GM21717 (cell line): Measurements from ENCODE around the gene EVPL.
"Not testable (repeated sequence)": the region's sequence is repeated elsewhere in the genome, so short reads cannot be mapped to it uniquely, and the experiment has no call there.

Experiments used
- ATAC-seq: cut with Tn5 transposase; IDR thresholded peaks from one replicate; pipeline ENCODE4 v1.9.1; 2021; ENCODE audit warnings: mild to moderate bottlenecking, moderate library complexity; ENCODE audit not compliant: unreplicated experiment

Gene EVPL

DNA sequence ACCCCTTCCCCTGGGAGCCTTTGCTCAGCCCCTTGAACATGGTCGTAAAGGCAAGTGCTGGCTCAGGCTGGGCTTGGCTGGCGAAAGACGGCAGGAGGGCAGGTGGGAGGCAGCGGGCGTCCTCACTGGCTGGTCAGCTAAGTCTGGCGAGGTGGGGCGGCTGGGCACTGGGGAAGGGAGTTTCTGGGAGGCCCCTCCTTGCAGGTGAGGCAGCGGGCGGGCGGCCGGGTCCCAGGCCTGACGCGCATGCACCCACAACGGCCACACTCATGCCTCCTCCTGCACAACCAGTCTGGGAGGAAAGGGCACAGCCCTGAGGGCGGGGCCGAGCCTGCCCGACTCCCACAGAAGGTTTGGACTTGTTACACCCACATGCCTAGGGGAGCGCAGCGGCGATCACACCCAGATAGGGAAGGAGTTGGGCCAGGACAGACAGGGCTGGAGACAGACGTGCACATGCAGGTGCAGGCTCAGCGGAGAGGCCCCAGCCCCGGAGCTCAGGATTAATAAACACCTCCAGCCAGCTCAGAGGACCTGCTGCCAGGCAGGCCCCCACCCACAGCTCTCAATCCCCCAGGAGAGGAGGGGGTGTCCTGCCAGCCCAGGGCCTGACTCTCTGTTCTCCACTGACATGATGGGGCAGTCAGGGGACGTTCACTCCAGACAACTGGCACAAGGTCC is at the start of gene EVPL:
EVPL (minus strand) TSS at position 148 of the 681 bp plus-strand sequence; CDS start at position 40, 108 bp downstream.
- ATAC-seq = no peak

DNA sequence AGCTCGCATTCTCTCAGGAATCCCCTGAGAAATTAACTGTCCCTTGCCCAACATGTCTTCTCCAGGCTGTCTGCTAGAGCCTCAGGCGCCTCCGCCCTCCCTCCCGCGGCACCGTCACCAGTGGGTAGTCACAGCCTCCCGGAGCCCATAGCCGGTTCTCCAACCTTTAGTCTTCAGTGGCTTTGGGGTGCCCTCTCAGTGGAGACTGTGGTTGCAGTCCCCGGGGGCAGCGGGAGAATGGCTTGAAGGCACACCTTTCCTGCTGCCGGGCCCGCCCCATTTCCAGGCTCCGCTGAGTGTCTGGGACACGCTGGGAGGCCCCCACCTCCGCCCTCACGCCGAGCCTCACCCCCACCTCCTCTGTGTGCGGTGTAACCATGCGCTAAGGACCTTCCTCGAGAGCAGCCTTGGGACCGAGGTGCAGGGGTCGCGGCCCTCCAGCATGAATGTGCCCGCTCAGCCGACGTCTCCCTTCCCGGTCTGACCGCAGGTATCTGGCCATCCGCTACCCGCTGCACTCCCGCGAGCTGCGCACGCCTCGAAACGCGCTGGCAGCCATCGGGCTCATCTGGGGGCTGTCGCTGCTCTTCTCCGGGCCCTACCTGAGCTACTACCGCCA is 49.1 kb upstream of the EVPL start:
- ATAC-seq = no peak

DNA sequence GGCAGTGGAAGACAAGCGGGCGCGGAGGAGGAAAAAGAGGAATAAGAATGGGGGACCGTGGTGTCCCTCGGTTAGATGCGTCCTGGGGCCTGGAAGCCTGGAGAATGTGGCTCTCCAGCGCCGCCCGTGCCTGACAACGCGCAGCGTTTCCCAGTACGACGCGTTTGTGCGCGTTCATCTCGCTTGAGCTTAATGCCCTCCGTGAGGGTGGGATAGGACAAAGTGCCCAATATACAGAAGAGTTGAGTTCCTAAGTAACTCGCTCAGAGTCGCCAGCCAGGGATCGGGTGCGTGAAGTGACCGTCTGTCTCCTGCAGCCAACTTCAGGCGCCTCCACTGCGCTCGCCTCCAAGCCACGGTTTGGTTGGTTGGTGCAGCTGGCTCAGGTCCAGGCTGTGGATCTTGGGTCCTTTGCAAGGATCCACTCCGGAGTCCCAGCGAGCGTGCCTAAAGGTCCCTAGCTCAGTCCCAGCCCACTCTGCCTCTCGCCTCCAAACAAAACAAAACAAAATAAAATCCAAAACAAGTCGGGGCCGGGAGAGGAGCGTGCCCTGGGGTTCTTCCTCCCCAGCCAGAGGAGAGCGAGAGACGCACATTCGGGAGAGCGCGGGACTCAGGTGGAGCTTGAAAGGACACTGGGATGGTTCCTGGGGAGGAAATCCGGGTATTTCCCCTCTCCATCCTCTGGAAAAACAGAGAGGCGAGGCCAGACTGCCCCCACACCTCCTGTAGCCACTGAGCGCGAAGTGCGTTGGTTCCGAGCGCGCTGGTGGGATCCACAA is 48.4 kb upstream of the EVPL start:
- no peak for ATAC-seq

DNA sequence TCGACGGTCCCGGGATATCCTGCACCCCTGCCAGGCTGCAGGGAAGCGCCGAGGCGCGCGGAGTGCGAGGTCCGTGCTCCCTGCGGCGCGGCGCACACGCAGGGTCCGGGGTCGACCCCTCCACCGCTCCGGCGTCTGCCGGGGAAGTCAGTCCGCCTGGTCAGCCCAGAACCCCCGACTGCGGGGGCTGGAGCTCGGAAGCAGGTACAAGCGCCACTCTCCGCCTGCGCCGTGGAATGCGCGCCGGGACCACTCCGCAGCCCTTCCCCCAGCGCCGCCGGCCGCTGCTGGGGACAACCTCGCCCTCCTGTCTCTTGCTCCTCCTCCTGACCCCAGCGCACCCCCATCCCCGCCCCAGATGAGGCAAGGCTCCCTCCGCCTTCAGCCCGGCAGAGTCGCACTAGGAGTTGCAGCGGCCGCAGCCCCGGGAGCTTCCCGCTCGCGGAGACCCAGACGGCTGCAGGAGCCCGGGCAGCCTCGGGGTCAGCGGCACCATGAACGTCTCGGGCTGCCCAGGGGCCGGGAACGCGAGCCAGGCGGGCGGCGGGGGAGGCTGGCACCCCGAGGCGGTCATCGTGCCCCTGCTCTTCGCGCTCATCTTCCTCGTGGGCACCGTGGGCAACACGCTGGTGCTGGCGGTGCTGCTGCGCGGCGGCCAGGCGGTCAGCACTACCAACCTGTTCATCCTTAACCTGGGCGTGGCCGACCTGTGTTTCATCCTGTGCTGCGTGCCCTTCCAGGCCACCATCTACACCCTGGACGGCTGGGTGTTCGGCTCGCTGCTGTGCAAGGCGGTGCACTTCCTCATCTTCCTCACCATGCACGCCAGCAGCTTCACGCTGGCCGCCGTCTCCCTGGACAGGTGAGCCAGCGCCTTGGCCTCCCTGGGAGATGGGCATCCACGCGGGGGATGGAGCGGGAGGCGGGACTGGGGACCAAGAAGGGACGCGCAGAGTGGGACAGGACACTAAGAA is 47.6 kb upstream of the EVPL start, which contains the start of gene GALR2:
GALR2 (plus strand) TSS at position 392 of the 974 bp plus-strand sequence; CDS start at position 495, 103 bp downstream.
- no peak for ATAC-seq

DNA sequence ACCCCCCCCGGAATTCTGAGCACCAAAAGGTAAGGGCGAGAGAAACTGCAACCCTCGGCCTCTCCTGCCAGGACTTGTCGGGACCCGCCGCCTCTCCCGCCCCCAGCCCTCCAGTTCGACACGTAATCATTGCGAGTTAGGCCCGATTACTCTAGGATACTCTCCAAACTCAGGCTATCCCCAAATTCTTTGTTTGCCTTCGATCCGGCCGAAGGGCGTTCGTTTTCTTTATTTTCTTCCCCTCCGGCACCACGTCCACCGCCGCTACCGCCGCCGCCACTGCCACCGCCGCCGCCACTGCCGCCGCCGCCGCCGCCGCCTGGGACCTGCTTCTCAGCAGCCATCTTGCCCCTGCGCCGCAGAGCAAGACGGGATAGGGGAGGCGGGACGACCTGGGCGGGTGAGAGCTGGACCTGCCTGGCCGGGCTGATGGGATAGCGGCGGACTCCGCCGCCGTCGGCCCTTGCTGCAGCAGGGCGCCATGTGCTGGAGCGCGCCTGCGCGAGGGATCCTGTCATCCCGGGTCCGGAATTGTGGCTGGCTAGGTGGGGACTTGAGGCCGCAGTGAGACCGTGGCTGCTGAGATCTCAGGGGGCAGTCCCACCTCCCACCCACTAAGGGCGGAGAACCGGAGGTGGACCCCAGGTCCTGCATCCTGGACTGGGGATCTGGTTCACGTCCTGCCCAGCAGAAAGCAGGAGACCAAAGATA is 45.2 kb upstream of the EVPL start, which contains the start of gene SRP68:
SRP68 (minus strand) TSS at position 370 of the 711 bp plus-strand sequence; CDS start at position 344, 26 bp downstream.
- ATAC-seq = peak; percentile 83

DNA sequence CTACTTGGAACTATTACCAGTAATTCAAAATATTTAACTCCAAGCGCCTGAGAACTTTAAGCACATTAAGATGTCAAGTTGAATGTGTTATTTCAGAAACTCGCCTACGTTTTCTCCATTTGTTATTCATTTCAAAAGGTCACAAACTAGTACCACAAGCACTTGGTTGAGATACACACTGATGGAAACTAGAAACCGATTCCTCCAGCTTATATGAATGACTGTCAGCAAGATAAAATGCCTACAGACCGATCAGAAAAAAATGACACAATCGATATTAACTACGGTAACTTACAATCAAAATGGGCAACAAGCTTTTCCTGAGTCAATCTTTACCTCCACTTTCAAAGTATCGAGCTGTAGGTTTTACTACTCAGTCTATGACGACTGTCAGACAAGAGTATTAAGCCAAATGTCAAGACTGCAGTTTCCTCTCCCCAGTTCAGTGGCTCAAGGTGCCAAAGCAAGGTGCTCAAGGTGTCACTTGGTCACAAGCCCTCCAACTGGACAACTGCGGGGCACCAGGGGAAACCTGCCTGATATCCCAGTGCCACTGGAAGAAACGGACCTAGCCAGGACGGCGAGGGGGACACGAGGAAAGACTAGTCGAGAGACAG is 44.5 kb upstream of the EVPL start:
- no peak for ATAC-seq

DNA sequence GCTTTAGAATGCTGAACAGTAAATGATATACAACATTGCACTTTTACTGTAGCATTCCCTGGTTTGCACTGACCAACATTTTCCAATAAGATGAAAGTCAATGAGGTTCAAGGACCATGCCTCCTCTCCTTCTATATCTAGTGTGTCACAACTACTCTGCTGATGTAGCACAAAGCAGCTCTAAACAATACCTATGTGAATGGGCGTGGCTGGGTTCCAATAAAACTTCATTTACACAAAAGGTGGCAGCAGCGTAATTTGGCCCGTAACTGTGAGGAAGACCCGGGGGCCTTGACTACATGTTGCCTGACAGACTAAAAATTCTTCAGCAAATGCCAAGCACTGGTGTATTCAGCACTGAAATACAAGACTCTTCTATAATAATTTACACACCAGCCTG is 38.7 kb upstream of the EVPL start:
- no peak for ATAC-seq

DNA sequence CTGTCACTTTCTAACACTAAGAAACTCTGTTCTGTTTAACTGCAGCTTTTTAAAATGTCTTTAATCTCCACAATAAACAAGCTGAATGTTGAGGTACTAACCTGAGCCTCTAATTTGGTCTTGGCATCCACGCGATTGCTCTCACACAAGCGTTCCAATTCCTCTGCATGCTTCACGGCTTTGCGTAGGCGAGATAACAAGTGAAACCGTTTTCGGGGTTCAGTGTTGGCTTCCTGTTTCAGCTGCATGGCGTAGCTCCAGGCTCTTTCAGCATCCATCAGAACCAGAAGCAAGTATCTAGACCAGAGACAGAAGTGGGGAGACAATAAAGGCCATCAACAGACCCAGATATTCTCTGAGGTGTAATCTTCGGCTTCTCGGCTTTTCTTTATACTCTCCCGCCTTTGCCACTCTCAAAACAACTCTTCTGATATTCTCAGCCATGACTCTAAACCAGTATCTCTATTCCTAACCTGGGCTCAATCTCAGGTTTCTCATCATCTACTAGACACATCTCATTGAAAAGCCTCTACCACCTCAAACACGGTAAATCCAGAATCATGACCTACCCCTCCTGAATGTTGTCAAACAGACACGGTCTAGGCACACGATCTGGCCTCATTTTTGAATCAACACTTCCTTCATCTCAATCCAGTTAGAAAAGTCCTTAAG is 36.9 kb upstream of the EVPL start:
- ATAC-seq = no peak

DNA sequence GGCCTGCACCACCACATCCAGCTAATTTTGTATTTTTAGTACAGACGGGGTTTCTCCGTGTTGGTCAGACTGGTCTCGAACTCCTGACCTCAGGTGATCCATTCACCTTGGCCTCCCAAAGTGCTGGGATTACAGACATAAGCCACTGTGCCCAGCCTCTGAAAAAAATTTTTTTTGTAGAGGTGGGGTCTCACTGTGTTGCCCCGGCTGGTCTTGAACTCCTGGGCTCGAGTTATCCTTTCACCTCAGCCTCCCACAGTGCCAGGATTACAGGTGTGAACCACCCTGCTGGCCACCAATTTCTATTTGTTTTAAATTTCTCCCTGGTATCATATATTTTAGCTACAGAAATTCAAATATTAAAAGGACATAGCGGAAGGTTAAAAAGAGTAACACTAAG is 31.2 kb upstream of the EVPL start:
- ATAC-seq = not testable (repeated sequence)

DNA sequence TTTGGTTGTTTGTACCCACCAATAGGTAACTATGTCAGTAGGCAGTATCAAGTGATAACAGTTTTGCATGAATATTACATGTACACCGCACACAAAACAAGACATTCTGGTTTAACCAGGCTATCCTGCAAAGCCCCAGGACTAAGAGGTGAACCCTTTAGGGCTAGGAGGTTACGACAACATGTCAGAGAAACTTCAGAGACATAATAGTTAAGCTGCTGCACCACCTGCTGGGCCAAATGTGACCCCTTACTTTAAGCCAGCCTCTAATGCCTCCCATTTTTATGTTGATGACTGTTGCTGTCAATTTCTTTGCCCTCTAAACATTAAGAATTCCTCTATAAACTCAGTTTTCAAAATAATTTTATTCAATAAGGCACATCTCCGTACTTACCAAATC is 29.8 kb upstream of the EVPL start:
- no peak for ATAC-seq

DNA sequence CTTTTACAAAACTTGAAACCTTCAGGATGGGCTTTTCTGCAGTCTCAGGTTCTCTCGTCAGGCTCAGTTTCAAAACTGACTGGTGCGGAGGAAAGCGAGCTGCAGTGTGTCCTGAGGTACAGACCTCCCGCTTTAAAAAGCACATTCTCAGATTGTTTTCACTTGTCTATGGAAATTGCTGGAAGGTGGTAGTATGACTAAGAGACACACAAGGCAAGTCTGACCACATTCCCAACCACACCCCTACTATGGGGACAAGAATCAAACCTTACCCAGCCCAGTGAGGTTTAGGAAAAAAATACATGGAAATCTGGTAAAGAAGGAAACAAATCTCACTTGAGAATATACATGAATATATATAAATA is 27.0 kb upstream of the EVPL start:
- ATAC-seq = no peak

DNA sequence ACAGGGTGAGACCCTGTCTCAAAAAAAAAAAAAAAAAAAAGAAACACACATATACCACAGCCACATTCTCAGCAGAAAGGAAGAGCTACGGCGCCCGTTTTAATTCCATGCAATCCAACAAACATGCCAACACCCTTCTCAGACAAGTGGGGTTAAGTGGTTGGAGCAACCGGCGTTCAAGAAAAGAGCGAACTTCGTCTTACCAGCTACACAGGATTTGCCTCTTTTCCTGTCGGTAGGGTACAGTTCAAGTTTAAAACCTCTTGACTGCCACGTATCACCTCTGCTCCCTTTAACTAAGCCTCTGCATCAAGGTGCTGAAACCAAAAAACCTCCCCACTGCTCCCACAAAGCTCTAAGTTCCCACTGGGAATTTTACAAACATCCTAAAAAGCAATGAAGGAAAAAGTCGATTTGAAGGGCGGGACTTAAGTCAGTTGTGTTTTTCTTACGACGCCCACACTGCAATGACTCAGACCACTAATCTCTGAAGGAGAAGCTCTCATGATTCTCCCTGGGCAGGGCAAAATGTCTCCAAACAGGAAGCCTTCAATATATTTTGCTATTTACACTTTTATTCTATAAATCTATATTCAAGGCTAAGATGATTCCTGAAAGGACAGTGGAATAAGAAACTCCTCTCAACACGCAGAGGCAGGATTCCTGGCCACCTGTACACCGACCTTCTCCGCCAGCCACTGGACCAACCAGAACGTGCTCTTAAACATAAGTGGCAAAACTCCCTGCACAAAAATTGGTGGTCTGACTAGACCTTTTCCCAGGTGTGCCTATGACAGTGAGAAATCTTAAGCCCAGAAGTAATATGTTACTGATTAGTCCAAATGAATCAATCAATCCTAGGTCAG is 26.4 kb upstream of the EVPL start:
- no peak for ATAC-seq

DNA sequence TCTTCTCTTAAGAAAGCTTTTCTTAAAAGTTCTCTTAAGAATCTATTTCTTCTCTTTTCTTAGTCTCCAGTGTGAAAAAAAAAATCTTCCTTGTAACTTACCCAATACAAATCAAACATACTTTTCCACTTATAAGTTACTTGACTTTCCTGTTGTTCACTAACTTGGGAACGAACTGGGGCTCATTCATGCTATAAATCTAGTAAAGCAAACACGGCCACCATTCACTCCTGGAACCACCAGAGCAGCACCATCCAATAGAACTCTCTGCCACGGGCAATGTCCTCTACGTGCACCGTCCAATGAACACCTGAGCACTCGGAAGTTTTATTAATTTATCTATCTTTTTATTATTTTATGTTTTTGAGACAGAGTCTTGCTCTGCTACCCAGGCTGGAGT is 24.5 kb upstream of the EVPL start:
- no peak for ATAC-seq

DNA sequence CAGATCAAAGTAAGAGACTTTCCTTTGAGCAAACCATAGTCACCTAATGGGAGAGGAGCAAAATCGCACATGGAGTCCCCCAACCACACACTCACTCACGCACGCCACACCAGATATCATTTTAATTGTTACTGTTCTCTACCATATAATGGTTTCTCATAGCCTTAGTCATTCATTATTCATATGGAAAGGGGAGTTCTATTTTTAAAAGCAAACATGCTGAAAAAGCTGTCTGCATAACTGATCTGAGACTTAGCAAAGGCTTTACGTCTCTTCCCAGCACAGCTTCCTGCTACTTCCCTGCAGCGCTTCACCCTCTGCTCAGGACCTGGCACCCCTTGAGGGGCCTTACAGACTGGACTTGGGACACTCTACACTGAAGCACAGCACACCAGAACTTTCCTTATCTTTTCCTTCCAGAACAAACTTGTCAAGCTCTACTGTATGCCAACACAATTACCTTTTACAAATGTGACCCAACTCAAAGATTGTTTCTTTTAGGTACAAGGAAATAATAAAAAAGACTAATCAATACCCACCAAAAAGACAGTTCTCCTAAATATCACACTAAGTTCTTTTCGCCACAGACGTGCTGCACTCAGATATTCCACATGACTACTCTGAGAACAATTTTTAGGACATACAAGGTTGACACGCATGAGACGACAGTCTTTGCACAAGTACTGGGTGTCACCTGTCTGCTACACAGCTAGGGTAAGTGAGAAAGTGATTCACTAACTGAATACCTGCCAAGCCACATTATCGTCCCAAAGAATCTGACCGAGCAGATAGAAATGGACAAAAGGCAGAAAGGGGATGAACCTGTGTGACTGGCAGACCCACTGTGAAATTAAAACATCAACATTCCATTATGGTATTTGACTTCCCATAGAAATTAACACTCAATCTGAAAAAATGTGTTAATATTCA is 23.7 kb upstream of the EVPL start:
- ATAC-seq = no peak

DNA sequence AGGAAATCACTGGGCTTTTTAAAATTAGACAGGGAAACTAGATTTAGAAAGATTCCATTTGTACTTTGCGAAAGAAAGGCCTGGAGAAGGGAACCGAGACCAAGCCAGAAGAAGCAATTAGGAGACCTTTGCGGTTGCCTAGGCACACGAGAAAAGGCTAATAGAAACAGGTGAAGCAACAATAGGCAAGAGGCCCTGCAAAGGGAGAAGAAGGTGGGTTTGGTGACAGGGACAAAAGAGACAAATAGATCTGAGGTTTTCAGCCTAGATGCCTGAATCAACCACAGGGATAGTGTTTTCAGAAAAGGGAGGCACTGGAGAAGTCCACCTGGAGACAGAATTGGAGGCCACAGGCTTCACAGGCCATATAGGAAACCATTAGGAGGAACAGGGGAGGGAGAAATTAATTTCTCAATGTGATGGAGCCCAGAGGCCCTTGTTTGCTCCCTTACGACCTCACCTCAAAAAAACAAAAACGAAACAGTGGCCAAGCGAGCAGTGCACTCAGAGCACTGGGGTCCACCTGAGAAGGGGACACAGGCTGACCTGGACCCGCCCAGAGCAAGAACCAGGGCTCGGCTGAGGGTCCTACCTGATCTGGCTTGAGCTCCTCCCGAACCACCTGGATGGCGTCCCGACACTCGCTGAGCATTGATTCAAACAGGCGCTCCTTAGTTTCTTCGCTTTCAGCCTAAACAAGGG is 22.9 kb upstream of the EVPL start:
- no peak for ATAC-seq

DNA sequence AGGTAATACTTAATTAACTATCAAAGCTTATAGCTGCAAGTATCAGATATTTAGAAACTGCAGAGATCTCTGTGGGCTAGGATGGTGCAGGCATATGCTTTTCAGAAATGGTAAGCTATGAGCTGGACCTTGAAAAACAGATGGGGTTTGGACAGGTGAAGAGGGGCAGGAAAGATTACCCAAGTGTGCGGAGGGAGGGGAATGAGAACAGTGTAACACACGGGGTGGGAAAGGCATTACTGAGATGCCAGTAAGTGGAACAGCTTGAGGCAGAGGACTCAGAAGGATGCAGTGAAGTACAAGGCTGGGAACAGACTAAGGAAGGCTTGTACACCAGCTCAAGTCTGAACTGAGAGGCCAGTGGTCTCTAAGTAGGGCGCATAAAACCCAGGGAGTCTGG is 22.1 kb upstream of the EVPL start:
- ATAC-seq = no peak
